ENCODE data around the gene CLPSL1. TPM values are rescaled to one million over a fixed set of nuclear protein-coding genes. Genes with fewer than 3 reads are reported as not detected.

Gene CLPSL1
- total RNA-seq, 1 donor from 2014 or later: not detected

DNA sequence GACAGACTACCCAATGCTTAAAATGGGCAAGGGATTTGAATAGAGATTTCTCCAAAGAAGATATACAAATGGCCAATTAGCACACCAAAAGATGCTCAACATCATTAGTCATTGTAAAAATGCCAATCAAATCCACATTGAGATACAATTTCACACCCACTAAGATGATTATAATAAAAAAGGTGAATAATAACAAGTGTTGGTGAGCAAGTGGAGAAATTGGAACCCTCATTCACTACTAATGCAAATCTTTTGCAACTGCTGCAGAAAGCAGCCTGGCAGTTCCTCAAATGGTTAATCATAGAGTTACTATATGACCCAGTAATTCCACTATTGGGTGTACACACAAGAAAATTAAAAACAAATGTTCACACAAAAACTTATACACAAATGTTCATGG, 36.7 kb downstream of the CLPSL1 start:
- H3K4me3 Mint-ChIP-seq (ENCODE audit: low read depth): no peak overlapping the region
- no peak for DNase-seq (ENCODE audit: low spot score)
- H3K27me3 Mint-ChIP-seq (ENCODE audit: low read depth): no peaks in the 10 kb centered on the region
- H3K4me1 Mint-ChIP-seq (ENCODE audit: low read depth): no peaks in the 10 kb centered on the region
- intact Hi-C loops (cut with micrococcal nuclease): no loop called here
- H3K27ac Mint-ChIP-seq: no peak overlapping the region
- H3K36me3 Mint-ChIP-seq (ENCODE audit: low read depth): no peaks in the 10 kb centered on the region
- H3K9me3 Mint-ChIP-seq: no peaks in the 10 kb centered on the region

DNA sequence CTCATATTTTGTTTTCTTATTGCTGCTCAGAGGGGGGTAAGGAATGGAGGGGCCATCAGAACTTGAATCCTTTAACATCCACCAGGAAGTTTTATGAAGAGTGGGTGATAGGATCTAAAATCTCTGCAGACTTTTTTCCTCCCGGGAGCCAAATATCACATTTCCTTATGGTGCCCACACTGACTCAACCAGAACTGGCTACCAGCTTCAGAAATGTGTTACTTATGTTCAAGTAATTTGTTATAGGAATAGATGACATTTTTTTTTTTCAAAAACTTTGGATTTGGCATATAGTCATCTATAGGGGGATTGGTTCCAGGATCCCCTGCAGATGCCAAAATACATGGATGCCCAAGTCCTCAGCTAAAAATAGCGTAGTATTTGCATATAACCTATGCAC, 42.8 kb downstream of the CLPSL1 start:
- no peaks in the 10 kb centered on the region for H3K27me3 Mint-ChIP-seq (ENCODE audit: low read depth)
- DNase-seq (ENCODE audit: low spot score): no peak
- intact Hi-C loops (cut with micrococcal nuclease): no loop called here
- no peaks in the 10 kb centered on the region for H3K4me1 Mint-ChIP-seq (ENCODE audit: low read depth)
- no peaks in the 10 kb centered on the region for H3K9me3 Mint-ChIP-seq
- H3K4me3 Mint-ChIP-seq (ENCODE audit: low read depth): no peak overlapping the region
- no peak overlapping the region for H3K27ac Mint-ChIP-seq
- H3K36me3 Mint-ChIP-seq (ENCODE audit: low read depth): no peaks in the 10 kb centered on the region

DNA sequence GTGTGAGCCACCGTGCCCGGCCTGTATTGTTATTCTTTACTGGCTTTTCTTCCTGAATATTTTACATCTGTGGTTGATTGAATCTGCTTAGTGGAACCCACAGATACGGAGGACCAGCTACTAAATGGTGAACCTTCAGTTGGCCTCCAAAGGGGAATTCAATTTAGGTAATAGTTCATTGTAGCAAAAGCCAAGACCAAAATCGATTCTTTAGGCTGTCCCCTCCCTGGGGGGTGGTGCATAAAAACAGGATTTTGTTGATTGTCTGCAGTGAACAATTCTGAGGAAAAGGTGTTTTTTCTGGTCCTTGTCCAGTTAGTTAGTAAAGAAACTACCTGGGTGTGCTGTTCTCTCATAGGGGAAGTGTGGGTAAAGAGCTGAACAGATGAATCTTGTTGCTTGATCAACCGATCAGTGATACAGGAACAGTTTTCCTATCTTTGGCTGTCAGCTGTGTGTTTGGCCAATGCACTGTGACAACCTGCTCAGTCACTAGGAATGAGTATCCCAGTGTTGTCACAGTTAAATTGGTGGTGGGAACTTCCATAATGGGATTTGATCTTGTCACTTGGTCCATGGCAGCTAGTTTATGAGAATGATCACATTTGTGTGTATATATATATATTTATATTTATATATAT, 43.9 kb downstream of the CLPSL1 start:
- DNase-seq (ENCODE audit: low spot score): no peak
- no peaks in the 10 kb centered on the region for H3K27me3 Mint-ChIP-seq (ENCODE audit: low read depth)
- intact Hi-C loops (cut with micrococcal nuclease): no loop called here
- no peak overlapping the region for H3K27ac Mint-ChIP-seq
- no peaks in the 10 kb centered on the region for H3K36me3 Mint-ChIP-seq (ENCODE audit: low read depth)
- no peak overlapping the region for H3K4me3 Mint-ChIP-seq (ENCODE audit: low read depth)
- peaks cover 3% of the 10 kb centered on the region for H3K9me3 Mint-ChIP-seq
- H3K4me1 Mint-ChIP-seq (ENCODE audit: low read depth): no peaks in the 10 kb centered on the region

DNA sequence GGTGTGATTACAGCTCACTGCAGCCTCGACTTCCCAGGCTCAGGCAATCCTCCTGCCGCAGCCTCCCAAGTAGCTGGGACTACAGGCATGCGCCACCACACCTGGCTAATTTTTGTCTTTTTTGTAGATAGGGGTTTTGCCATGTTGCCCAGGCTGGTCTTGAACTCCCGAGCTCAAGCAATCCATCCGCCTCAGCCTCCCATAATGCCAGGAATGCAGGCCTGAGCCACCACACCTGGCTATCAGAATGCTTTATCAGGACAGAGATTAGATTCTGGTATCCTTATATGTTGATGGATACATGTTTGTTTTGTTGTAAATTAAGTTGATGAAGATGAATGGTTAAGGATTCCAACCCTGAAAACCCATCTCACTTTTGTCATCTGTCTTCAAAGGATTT, 48.5 kb downstream of the CLPSL1 start:
- DNase-seq (ENCODE audit: low spot score): no peak
- Mint-ChIP-seq H3K27ac (no peak overlapping the region), H3K27me3 (ENCODE audit: low read depth) (no peaks in the 10 kb centered on the region), H3K36me3 (ENCODE audit: low read depth) (peaks cover 22% of the 10 kb centered on the region), H3K4me1 (ENCODE audit: low read depth) (no peaks in the 10 kb centered on the region), H3K4me3 (ENCODE audit: low read depth) (no peak overlapping the region), H3K9me3 (peaks cover 4% of the 10 kb centered on the region)
- intact Hi-C loops (cut with micrococcal nuclease): no loop called here

DNA sequence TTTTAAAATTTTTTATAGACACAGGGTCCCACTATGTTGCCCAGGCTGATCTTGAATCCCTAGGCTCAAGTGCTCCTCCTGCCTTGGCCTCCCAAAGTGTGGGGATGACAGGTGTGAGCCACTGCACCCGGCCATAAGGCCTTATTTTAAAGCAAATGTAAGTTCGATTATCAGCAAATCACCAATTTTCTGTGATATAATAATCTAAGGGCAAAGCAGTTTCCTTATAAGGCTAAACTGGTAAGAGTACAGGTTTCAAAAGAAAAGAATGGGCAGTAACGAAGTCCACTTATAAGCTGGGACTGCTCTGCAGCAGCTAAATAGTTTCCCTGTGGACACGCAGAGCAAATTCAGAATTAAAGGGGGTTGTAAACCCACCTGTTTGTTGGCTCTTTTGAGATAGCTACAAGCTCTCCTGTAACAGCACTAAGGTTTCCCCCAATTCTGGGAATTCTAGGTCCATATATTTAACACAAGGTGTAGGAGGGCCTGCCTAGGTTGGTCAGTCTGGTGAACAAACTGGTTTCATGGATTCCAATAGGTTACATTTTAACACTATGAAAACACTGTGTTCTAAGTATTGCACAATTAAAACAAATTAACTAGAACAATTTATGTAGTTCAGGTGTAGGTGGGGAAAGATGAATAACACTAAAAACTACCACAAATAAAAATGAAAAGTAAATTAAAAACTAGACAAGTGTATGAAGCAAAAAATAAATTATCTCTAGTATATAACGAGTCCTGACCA, 50.6 kb downstream of the CLPSL1 start:
- peaks cover 4% of the 10 kb centered on the region for H3K9me3 Mint-ChIP-seq
- intact Hi-C loops (cut with micrococcal nuclease): no loop called here
- H3K27ac Mint-ChIP-seq: no peak overlapping the region
- no peak for DNase-seq (ENCODE audit: low spot score)
- H3K27me3 Mint-ChIP-seq (ENCODE audit: low read depth): no peaks in the 10 kb centered on the region
- peaks cover 40% of the 10 kb centered on the region for H3K36me3 Mint-ChIP-seq (ENCODE audit: low read depth)
- H3K4me1 Mint-ChIP-seq (ENCODE audit: low read depth): no peaks in the 10 kb centered on the region
- H3K4me3 Mint-ChIP-seq (ENCODE audit: low read depth): no peak overlapping the region

DNA sequence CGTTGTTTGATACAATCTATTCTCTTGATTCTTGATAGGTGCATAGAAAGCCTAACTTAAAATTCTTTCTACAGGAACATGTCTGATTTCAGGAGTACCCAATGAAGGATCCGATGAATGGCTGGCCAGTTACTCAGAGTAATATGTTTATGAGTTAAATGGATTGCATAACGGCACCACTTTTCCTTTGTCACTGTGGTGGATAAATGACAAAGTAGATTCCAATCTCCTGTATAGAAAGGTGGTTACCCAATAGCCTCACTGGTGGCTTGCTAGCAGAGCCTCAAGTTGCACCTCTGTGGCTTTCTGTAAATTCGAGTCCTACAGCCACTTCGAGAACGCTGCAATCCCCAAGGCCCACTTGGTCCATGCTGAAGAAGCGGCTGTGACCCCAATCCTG, 52.7 kb downstream of the CLPSL1 start:
- no peaks in the 10 kb centered on the region for H3K27me3 Mint-ChIP-seq (ENCODE audit: low read depth)
- H3K4me1 Mint-ChIP-seq (ENCODE audit: low read depth): no peaks in the 10 kb centered on the region
- no peak for DNase-seq (ENCODE audit: low spot score)
- no peak overlapping the region for H3K27ac Mint-ChIP-seq
- no peak overlapping the region for H3K4me3 Mint-ChIP-seq (ENCODE audit: low read depth)
- intact Hi-C loops (cut with micrococcal nuclease): no loop called here
- H3K9me3 Mint-ChIP-seq: peaks cover 4% of the 10 kb centered on the region
- H3K36me3 Mint-ChIP-seq (ENCODE audit: low read depth): peaks cover 54% of the 10 kb centered on the region

Other genes starting within 250 kb of the CLPSL1 start
- gene FKBP5, start 92.1 kb upstream of the CLPSL1 start, total RNA-seq: 88.1 and 90.9 TPM in 2 replicates
- 0.89 and 0.97 TPM in 2 replicates for gene ARMC12, start 44.0 kb upstream of the CLPSL1 start, total RNA-seq
- gene CLPSL2, start 4.4 kb upstream of the CLPSL1 start, total RNA-seq: not detected in 2 replicates
- not detected in 2 replicates for gene CLPS, start 16.3 kb downstream of the CLPSL1 start, total RNA-seq
- gene LHFPL5, start 24.3 kb downstream of the CLPSL1 start, total RNA-seq: not detected in 2 replicates
- gene SRPK1, start 140.1 kb downstream of the CLPSL1 start, total RNA-seq: 146 and 149 TPM in 2 replicates
- gene SLC26A8, start 243.6 kb downstream of the CLPSL1 start, total RNA-seq: not detected in 2 replicates
- gene MAPK14, start 246.8 kb downstream of the CLPSL1 start, total RNA-seq: 44.3 and 46.5 TPM in 2 replicates